ENCODE results near the gene ANKRD29.

ANKRD29 gene, protein sequence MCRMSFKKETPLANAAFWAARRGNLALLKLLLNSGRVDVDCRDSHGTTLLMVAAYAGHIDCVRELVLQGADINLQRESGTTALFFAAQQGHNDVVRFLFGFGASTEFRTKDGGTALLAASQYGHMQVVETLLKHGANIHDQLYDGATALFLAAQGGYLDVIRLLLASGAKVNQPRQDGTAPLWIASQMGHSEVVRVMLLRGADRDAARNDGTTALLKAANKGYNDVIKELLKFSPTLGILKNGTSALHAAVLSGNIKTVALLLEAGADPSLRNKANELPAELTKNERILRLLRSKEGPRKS

DNA sequence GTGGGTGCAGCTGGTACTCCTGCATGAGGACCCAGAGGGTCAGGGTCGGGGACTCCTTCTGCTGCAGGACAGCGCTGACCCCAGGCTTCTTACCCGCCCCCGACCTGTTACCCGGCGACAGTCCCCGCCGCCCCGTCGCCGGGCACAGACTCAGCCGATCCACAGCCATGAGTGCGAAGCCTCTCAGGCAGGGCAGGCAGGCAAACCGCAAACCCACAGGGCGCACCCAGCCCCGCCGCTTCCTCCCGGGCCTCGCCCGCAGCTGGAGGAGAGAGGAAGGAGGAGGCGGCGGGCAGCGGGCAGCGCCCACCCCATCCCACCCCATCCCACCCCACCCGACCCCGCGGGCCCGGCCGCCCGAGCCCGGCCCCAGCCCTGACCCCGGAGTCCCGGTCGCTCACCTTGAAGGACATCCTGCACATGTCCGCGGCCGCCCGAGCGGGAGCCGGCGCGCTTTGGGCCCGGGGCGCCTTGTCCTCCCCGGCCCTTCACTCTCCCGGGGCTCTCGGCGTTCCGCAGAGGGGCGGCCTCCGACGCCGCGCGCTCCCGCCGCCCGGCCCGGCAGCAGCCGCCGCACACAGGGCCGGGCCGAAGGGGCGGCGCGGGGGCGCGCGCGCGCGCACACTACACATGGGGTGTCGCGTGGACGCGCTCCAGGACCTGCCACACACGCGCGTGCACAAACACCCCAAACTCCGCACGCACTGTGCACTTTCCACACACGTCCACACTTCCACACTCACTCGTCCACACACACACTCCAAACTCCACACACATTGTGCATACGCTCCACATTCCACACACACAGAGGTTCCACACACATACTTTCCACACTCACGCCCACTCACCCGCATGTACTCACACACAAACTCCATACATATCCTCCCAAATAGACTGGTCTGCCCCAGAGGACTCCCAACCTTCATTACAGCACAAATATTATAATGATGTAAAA, at the start of gene ANKRD29:
TSS of gene ANKRD29 (minus strand) at position 603 of the 955 bp plus-strand sequence. CDS start at position 422, 181 bp downstream.
- no peak for DNase-seq (ENCODE audit: low read depth in 2 of 2)

DNA sequence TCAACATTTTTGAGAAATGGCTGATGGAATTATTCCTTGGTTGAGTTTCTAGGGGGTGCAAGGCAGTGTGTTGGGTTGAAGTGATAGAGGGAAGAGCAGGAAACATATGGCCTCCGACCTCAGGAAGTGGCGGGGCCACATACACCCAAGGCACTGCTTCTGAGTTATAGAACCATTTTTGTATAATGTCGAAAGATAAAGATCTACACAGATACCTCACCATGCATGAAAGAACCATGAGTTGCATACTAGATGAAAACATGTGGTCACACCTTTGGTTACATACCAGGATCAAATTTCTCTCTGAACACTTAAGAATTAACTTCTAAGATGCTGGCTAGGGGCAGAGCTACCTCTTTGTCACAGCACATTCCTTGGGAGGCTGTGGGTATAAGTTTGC, 49.7 kb upstream of the ANKRD29 start:
- no peak for DNase-seq (ENCODE audit: low read depth in 2 of 2)

DNA sequence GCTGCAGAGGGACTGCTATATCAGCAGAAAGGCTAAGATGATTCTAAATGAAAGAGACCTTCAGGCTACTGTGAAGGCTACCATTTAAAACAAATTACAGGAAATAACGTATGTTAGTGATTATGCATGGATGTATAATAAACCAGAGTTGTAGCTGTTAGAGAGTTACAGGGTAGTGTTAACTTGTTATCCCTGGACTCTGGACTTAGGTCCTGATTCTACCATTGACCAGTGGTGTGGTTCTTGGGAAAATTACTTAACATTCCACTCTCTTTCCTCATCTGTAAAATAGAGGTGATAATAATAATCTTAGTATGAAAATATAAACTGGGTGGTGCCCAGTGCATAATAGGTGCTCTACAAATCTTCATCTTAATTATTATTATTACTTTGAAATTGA, 48.7 kb upstream of the ANKRD29 start:
- DNase-seq (ENCODE audit: low read depth in 2 of 2), result no peak

DNA sequence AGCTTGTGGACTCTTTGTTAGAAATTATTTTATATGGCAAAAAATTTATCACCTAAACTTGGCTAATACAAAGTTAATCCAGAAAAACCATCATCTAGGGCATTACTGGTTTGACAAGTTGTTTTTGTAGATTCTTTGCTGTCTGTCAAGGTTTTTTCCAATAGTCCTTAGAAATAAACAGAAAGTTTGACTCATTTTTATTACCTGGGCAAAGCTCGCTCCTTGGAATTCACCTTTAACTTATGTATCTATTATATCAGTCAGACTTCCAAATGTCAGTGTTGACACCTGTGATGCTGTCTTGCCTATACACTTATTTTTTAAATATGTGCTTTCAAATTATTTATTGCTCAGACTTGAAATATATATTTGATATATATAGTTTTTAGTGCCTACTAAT, 48.2 kb upstream of the ANKRD29 start:
- DNase-seq (ENCODE audit: low read depth in 2 of 2), result no peak

DNA sequence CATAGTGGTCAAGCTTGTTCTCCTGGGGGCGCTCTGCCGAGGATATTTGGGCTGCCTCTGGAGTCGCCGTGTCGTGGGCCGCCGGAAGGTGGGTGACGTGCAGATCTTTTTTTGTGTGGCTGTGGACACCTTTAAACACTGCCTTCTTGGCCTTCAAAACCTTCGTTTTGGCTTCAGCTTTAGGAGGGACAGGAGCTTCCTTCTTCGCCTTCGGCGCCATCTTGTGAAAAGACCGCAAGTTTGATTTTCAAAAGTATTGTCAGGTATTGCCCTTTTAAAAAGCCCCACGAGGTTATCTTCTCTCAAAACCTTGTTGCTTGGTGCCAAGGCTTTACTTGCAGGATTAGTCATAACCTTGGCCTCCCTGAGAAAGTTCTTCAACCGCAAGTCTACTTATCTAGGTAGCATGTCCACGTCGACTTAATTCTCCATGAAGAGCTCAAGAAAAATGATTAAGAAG, 47.4 kb upstream of the ANKRD29 start:
- no peak for DNase-seq (ENCODE audit: low read depth in 2 of 2)

DNA sequence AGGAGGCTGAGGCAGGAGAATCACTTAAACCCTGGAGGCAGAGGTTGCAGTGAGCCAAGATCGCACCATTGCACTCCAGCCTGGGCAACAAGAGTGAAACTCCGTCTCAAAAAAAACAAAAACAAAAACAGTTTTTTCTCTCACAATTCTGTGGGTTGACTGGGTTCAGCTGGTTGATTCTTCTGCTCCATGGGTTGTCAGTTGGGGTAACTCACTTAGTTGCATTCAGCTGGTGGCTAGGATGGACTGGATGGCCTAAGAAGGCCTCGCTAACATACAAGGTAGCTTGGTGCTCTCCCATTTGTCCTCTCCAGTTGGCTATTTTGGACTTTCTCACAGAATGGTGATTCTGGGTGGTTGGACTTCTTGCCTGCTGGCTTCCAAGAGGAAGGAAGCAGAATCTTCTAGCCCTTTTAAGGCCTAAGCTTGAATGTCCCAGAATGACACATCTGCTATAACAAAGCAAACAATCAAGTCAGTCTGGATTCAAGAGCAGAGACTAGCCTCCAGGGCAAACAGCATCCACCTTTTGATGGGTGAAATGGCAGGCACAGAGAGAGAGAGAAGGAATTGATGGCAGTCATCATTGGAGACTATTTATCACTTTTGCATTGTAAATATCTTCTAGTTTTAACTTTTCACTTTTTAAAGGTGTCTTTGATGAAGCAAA, 44.4 kb upstream of the ANKRD29 start:
- no peak for DNase-seq (ENCODE audit: low read depth in 2 of 2)

DNA sequence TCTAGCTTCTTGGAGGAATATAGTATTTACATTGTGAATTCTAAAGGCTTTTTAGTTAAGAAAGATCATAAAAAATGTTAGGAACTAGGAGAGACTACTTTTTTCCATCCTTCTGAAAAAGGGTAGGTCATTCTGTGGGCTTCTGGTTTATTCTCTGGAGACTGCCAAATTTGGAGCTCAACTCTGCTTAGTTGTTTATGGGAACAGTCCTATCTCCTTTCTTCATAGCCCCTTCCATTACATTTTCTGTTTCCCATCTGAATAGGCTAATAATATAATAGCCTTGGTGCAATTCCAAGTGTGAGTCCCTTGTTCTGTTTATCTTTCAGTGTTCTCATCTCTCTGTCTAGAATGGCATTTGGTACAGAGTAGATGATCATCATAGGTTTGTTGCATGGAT, 42.1 kb upstream of the ANKRD29 start:
- DNase-seq (ENCODE audit: low read depth in 2 of 2), result no peak

DNA sequence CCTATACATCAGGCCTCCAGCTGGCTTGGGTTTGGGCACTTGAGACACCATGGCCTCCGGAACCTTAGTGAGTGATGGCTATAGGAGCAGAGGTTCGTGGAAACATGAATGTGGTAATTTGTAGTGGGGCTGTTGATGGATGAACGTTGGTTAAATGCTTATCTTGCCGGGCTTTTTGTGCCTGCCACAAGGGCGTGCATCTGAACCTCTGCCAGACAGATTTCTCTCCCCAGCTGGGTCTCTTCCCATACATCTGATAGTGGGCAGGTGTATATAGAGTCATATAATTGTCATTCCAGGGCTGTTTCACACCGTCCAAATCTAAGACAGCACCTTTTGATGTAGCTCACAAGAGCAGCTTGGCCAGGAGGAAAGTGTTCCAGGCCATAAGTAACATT, 41.3 kb upstream of the ANKRD29 start:
- no peak for DNase-seq (ENCODE audit: low read depth in 2 of 2)

DNA sequence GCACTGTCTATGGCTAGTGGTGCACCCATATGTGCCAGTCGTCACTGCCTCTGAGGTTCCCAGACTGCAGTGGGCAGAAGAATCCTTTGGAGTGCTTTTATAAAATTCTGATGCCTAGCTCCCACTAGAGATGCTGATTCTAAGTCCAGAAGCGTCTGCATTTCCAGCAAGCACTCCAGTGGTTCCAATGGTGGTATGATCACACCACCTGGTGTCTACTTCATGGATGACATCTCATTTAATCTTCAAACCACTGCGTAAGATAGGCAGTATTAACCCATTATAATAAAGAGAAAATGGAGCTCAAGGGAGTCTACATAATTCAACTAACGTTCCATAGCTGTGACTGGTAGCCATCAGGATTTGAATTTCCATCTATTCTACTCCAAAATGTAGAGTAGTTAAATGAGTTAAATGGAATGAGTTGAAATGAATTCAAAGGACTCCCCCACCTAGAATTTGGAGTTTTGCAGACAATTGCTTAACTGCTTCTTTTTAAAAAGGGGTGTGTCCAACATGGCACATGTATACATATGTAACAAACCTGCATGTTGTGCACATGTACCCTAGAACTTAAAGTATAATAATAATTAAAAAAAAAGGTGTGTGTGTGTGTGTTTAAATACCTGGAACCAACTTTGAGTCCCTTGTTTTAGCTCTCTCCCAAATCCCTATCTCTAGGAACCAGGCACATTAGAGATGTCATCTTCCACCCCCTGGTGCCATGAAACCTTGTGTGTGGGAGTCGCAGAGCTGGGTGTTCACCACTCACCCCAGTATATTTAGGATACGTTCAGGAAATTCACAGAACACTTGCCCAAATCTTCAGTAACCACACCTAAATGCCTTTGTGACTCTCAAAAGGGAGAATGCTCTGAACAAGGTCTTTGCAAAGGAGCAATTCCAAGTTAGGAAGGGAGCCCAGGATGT, 40.6 kb upstream of the ANKRD29 start:
- peak in 1 of 2 experiments; percentile 35 for DNase-seq (ENCODE audit: low read depth in 2 of 2)

DNA sequence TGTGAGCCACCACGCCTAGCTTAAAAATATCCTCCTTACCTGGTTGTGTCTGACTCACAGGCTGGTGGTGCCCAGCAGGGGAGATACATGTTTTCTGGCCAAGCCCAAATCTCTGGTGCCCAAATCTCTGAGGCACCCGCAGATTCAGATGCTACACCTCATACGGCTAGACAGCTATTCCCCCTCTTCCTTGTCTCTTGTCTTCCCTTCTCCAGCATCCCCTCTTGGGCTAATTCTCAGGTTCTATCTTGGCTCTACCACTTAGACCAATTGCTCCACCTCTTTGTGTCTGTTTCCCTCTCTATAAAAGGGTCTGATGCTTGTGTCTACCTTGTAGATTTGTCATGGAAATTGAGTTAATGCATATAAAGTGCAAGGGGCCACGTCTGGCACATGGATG, 39.9 kb upstream of the ANKRD29 start:
- DNase-seq (ENCODE audit: low read depth in 2 of 2), result no peak

DNA sequence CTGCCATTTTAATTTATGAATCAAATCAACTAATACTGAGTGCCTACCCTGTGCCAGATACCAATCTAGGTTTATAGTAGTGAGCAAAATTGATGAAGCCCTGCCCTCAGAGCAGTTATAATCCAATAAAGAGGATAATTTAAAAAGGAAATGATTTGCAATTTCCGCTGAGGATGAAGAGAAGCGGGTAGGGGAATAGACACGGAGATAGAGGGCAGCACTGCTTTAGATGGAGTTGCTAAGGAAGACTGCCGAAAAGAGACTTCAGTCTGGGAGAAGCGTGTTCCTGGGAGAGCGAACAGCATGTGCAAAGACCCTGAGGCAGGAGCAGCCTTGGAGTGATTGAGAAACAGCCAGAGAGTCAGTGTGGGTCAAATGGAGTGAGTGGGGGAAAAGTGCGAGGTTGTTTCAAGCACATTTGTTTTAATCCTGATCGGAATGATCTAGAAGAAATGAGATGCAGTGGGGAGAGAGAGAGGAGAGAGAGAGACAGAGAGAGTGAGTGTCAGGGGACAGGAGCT, 38.9 kb upstream of the ANKRD29 start:
- DNase-seq (ENCODE audit: low read depth in 2 of 2), result no peak

DNA sequence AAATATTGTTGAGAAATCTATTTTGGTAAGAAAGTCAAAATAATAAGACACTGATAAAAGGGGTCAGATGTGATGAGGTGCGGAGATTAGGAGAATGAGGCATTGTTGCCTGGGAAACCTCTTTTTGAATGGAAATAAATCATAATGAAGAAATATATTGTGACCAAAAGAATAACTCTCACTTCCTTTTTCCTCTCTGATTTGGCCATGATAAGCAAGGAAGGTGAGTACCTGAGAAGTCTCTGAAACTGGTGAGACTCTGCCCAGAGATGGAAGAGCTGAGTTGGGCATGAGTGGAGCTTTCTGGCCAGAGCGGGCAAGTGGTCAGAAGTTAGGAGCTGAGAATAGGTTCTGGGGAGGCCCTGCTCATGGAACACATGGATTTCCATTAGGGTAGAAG, 38.3 kb upstream of the ANKRD29 start:
- DNase-seq (ENCODE audit: low read depth in 2 of 2), result no peak

DNA sequence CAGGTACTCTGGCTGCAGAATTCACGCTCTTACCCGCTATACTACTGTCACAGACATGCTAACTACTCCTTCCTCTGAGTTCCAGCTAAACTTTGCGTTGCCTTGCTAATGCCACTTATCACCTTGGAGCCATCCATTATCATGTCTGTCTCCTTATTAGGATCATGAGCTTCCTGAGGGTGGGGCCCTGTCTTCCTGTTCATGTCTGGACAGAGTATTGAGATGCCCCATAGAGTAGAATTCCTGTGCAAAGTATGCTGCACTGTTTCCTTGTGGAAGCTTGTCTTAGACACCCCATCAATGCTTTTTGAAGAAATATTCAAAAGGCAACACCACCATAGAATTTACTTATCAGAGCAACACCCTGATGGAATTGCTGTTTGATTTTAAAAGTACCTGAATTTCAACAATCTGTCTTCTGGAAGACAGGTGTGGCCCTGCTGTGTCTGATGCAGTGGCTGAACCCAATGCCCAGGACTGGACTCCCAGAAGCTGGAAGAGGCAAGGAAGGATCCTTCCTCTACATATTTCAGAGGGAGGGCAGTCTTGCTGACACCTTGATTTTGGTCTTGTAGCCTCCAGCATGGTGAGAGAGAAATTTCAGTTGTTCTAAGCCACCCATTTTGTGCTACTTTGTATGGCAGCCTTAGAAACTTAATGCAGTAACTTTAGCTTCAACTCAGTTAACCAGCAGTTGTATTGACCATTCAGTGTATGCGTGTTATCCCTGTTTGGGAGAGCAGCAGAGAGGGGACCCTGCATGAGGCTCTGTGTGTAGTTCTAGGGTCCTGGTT, 32.1 kb upstream of the ANKRD29 start:
- no peak for DNase-seq (ENCODE audit: low read depth in 2 of 2)

DNA sequence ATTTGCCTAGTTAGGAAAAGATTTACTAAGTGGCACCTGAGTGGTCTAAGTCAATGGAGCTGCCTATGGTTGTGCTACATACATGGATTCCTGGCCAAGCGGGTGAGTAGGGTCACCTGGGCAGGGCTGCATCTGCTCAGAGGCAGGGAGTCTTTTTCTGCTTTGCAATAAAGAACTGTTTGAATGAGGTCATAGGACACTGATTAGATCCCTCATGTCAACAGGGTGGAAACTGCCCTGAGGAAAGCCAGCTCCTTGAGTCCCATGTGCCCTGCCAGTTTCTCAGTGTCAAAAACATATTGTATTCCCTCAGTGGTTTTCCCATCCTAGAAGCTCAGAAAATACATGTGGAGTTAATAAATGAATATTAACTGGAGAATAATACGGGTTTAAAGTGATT, 31.1 kb upstream of the ANKRD29 start:
- DNase-seq (ENCODE audit: low read depth in 2 of 2), result no peak

DNA sequence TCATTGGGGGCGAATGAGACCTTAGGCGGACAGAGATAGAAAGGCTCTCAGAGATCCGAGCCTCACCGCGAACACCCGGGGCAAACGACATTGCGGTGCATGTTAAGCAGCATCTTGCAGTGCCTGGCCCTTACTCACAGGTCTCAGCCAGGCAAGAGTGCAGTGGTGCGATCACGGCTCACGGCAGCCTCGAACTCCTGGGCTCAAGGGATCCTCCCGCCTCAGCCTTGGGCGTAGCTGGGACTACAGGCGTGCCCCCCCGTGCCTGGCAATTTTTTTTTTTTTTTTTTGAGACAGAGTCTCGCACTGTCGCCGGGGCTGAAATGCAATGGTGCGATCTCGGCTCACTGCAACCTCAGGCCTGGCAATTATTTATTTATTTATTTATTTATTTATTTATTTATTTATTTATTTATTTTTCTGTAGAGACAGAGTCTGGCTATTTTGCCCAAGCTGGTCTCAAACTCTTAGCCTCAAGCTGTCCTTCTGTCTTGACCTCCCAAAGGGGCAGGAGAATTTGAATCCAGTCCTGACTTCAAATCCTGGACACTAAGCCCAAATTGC, 27.9 kb upstream of the ANKRD29 start:
- DNase-seq (ENCODE audit: low read depth in 2 of 2), result no peak

DNA sequence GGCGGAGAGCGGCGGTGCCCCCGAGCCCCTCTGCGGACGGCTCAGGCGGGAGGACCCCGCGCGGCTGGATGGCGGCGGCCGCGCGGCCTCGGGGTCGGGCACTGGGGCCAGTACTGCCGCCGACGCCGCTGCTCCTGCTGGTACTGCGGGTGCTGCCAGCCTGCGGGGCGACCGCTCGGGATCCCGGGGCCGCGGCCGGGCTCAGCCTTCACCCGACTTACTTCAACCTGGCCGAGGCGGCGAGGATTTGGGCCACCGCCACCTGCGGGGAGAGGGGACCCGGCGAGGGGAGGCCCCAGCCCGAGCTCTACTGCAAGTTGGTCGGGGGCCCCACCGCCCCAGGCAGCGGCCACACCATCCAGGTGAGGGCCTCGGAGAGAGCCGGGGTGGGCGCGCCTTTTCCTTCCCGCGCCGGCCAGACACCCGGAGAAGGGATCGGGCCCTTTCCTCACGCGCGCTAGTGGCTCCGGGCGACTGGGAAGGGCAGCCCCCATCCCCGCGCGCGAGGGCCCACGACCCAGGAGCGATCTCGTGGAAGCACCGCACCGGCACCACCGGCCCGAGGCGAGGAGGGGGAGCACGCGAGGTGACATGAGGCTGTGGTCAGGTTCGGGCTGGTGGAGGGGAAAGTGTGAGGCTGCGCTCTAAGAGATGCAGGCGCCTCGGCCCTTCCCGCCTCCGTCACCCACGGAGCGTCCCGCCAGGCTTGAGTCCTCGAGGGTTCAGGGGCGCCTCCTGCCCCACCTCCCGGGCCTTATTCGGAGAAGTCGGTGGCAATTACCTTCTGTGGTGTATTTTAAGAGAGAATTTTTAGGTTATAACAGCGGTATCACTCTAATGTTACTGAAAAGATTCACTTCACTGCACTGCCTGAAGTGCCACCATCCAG, 27.1 kb upstream of the ANKRD29 start:
- no peak for DNase-seq (ENCODE audit: low read depth in 2 of 2)

DNA sequence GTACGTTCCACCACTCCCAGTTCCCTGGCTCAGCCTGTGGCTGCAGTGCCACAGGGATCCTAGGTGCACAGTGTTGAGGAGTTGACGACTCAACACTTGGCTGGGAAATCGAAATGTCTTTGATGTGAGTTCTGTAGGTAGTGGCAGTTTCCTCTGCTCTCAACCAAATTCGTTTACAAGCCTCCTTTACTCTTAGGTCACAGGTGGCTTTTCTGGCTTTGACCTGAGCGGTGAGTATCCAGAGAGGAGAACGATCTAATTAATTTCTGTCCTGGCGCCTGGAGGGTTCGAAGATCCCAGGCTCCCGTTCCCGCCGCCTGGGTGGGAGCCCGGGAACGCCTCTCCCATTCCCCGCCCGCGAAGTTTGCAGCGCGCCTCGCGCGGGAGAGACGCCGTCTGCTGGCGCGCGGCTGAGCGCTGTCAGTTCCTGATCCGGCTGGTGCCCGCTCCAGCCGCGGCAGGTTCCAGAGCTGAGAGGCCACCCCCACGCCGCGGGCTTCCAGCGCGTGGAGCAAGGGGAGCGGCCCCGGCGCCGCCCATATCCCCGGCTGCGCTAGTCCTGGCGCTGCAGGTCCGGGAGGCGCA, 26.4 kb upstream of the ANKRD29 start, which contains the start of gene LAMA3:
TSS of gene LAMA3 (plus strand) at position 423 of the 585 bp plus-strand sequence. CDS start 231 bp downstream, outside the sequence.
- DNase-seq (ENCODE audit: low read depth in 2 of 2), result no peak

DNA sequence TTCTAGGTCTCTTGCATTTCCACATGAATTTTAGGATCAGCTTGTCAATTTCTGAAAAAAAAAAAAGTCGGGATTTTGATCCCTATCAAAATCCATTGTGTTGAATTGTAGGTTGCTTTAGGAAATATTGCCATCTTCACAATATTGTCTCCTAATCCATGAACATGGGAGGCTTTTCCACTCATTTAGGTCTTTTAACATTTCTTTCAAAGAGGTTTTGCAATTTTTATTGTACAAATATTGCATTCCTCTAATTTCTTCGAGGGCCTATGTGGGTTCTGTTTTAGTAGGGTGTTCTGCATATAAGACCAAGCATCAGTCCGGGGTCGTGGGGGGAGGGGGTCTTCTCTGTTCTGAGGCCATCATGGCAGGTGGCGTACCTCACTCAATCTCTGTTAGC, 25.8 kb upstream of the ANKRD29 start:
- no peak for DNase-seq (ENCODE audit: low read depth in 2 of 2)
